ENCODE data around the gene AAMP. TPM values are rescaled to one million over a fixed set of nuclear protein-coding genes. Genes with fewer than 3 reads are reported as not detected.

The AAMP gene
- total RNA-seq, 1 donor from 2014 or later: 120 TPM

- DNase-seq (ENCODE audit: extremely low read depth, low read depth, low spot score): no peak
Measured at GRCh38 chr2:218294430-218295022, 24.6 kb upstream of the AAMP start.

GRCh38 chr2:218293715-218294429 lies 23.9 kb upstream of the AAMP start:
- DNase-seq (ENCODE audit: extremely low read depth, low read depth, low spot score): no peak

- DNase-seq (ENCODE audit: extremely low read depth, low read depth, low spot score): no peak
Measured at GRCh38 chr2:218292048-218293014, 22.4 kb upstream of the AAMP start, which contains the start of gene TMBIM1. Gene TMBIM1 (minus strand): TSS chr2:218292503. CDS start chr2:218282141, 10,362 bp downstream.

GRCh38 chr2:218291318-218292047 lies 21.5 kb upstream of the AAMP start:
- DNase-seq (ENCODE audit: extremely low read depth, low read depth, low spot score): no peak

GRCh38 chr2:218290316-218291261 lies 20.7 kb upstream of the AAMP start:
- no peak for DNase-seq (ENCODE audit: extremely low read depth, low read depth, low spot score)

- DNase-seq (ENCODE audit: extremely low read depth, low read depth, low spot score): no peak
Measured at GRCh38 chr2:218289639-218290315, 19.8 kb upstream of the AAMP start.

GRCh38 chr2:218286570-218287459 lies 16.9 kb upstream of the AAMP start:
- DNase-seq (ENCODE audit: extremely low read depth, low read depth, low spot score): peak; percentile 74

- DNase-seq (ENCODE audit: extremely low read depth, low read depth, low spot score): no peak
Measured at GRCh38 chr2:218285604-218286003, 15.7 kb upstream of the AAMP start.

GRCh38 chr2:218284106-218284811 lies 14.3 kb upstream of the AAMP start:
- no peak for DNase-seq (ENCODE audit: extremely low read depth, low read depth, low spot score)

- DNase-seq (ENCODE audit: extremely low read depth, low read depth, low spot score): no peak
Measured at GRCh38 chr2:218282173-218282991, 12.4 kb upstream of the AAMP start.

- DNase-seq (ENCODE audit: extremely low read depth, low read depth, low spot score): no peak
Measured at GRCh38 chr2:218281449-218281848, 11.5 kb upstream of the AAMP start.

- DNase-seq (ENCODE audit: extremely low read depth, low read depth, low spot score): no peak
Measured at GRCh38 chr2:218280260-218280870, 10.4 kb upstream of the AAMP start.

GRCh38 chr2:218278531-218279360 lies 8.8 kb upstream of the AAMP start:
- no peak for DNase-seq (ENCODE audit: extremely low read depth, low read depth, low spot score)

GRCh38 chr2:218277921-218278320 lies 8.0 kb upstream of the AAMP start:
- DNase-seq (ENCODE audit: extremely low read depth, low read depth, low spot score): no peak
